H7 (cell line): ENCODE measurements around the gene PPP4C. TPM values are rescaled to one million over a fixed set of nuclear protein-coding genes. Genes with fewer than 3 reads are reported as not detected.
A peak's percentile ranks its signal among the peaks of the same experiment; 100 is the strongest.

Experiments used
- DNase-seq: peaks from one replicate; pipeline ENCODE4 v3.0.0; 2012
- H3K27me3 ChIP-seq: 2 replicates; pipeline ENCODE4 v1.6.0; 2011; ENCODE audit warnings: mild to moderate bottlenecking, low read length; ENCODE audit not compliant: control insufficient read depth, insufficient read depth
- H3K36me3 ChIP-seq: replicated peaks from 2 replicates; pipeline ENCODE4 v1.5.1; 2011; ENCODE audit warnings: low read length; ENCODE audit not compliant: control insufficient read depth, insufficient read depth
- H3K4me3 ChIP-seq: 2 replicates; pipeline ENCODE4 v1.5.1; 2011; ENCODE audit warnings: low read depth, mild to moderate bottlenecking, control low read depth, low read length, moderate library complexity; ENCODE audit not compliant: insufficient read depth
- total RNA-seq: library from RNA; depleted of rRNA; stranded (reverse); fragments of >200 nt; shearing (Covaris generic); gene quantifications from 2 replicates; pipeline ENCODE4 v1.2.3, GENCODE V29; 2014

Gene PPP4C
- total RNA-seq, 1 experiment from 2014 or later = 256 TPM

GRCh38 chr16:30046588-30046987 is 29.2 kb upstream of the PPP4C start:
- DNase-seq = no peak
- Histone ChIP-seq H3K36me3 (no peaks in the 10 kb centered on the region), H3K27me3 (no peaks in the 10 kb centered on the region), H3K4me3 (no peak overlapping the region)

GRCh38 chr16:30049871-30050270 is 25.9 kb upstream of the PPP4C start:
- H3K4me3 ChIP-seq = no peak overlapping the region
- DNase-seq = no peak
- H3K27me3 ChIP-seq = no peaks in the 10 kb centered on the region
- H3K36me3 ChIP-seq = no peaks in the 10 kb centered on the region

DNA sequence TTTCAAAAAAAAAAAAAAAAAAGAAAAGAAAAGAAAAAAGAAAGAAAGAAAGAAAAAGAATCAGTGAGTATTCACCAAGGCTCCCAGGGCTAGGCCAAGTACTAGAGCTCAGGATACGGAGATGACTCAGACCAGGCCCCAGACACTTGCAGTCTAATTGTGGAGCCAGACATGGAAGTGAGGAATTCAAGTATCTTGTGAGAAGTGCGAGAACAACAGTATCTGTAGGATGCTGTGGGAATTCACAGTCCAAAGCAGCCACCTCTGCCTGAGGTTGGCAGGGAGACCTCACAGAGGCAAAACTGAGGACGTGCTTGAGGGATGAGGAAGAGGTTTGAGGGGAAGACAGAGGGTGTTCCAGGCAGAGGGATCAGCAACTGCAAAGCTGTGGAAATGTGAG is 24.3 kb upstream of the PPP4C start:
- no peak for DNase-seq
- no peaks in the 10 kb centered on the region for H3K27me3 ChIP-seq

GRCh38 chr16:30052671-30053372 is 23.0 kb upstream of the PPP4C start:
- Histone ChIP-seq H3K4me3 (peak overlapping the region; percentile 74), H3K27me3 (no peaks in the 10 kb centered on the region), H3K36me3 (no peaks in the 10 kb centered on the region)
- DNase-seq = peak; percentile 98

More for the DNA sequence above, 24.3 kb upstream of the PPP4C start:
- Histone ChIP-seq H3K36me3 (no peaks in the 10 kb centered on the region), H3K4me3 (no peak overlapping the region)

- H3K27me3 ChIP-seq = no peaks in the 10 kb centered on the region
- peak overlapping the region; percentile 74 for H3K4me3 ChIP-seq
- no peaks in the 10 kb centered on the region for H3K36me3 ChIP-seq
- peak; percentile 42 for DNase-seq
Measured at GRCh38 chr16:30053376-30054015, 22.3 kb upstream of the PPP4C start.

DNA sequence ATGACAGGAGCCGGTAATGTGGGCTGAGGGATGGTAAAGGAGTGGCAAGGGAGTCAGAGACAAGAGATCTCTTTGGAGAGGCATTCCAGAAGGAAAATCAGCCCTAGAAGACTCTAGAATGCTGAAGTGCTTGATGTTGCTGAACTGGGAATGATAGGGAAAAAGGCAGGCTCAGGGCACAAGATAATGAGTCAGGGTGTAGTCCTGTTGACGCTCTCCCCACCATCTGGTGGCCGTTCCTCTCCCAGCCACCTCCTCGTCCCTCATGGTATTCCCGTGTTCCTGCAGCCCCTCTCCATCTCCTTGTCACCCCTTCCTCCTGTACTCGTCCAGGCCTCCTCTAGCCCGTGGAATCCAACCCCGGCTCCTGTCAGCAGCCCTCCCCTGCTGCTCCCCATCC is 21.3 kb upstream of the PPP4C start:
- DNase-seq = peak; percentile 39
- Histone ChIP-seq H3K36me3 (no peaks in the 10 kb centered on the region), H3K27me3 (no peaks in the 10 kb centered on the region), H3K4me3 (no peak overlapping the region)

- DNase-seq = peak; percentile 90
- no peak overlapping the region for H3K4me3 ChIP-seq
- H3K36me3 ChIP-seq = no peaks in the 10 kb centered on the region
- H3K27me3 ChIP-seq = no peaks in the 10 kb centered on the region
Measured at GRCh38 chr16:30054959-30055553, 20.7 kb upstream of the PPP4C start.

GRCh38 chr16:30060346-30060745 is 15.4 kb upstream of the PPP4C start:
- Histone ChIP-seq H3K4me3 (no peak overlapping the region), H3K27me3 (no peaks in the 10 kb centered on the region), H3K36me3 (no peaks in the 10 kb centered on the region)
- DNase-seq = no peak

DNA sequence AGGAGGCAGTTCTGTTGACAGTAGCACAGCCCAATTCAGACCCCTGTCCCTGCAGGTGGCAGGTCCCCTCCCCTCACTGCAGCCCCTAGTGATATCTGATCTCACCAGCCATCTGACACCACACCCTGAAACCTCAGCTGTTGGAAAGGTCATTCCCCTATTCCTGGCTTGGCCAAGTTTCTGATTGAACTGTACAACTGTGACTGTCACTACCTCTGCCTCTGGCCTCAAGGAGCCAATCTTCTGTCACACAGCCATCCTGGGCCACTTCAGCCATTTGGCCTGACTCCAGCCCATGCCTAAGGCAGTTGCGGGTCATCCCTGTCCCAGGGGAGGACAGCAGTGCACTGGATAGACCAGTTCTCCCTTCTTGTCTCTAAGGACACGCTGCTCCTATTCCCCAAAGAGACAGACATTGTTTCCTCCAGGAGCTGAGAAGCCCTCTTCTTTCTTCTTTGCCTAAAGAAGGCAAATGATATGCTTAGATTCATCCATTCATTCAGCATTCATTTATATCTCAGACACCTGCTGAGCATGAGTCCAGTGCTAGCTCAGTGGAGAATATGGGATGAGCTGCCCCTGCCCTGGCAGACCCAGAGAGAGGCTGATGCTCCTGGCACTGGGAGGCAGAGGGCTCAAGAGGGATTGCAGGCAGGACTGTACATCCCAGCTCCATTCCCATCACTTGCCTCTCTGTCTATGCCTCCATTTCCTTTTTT is 14.8 kb upstream of the PPP4C start:
- Histone ChIP-seq H3K36me3 (no peaks in the 10 kb centered on the region), H3K27me3 (no peaks in the 10 kb centered on the region), H3K4me3 (no peak overlapping the region)
- no peak for DNase-seq

GRCh38 chr16:30063278-30063892 is 12.4 kb upstream of the PPP4C start:
- Histone ChIP-seq H3K27me3 (no peaks in the 10 kb centered on the region), H3K36me3 (peaks cover 12% of the 10 kb centered on the region), H3K4me3 (peak overlapping the region; percentile 99)
- peak; percentile 4 for DNase-seq

DNA sequence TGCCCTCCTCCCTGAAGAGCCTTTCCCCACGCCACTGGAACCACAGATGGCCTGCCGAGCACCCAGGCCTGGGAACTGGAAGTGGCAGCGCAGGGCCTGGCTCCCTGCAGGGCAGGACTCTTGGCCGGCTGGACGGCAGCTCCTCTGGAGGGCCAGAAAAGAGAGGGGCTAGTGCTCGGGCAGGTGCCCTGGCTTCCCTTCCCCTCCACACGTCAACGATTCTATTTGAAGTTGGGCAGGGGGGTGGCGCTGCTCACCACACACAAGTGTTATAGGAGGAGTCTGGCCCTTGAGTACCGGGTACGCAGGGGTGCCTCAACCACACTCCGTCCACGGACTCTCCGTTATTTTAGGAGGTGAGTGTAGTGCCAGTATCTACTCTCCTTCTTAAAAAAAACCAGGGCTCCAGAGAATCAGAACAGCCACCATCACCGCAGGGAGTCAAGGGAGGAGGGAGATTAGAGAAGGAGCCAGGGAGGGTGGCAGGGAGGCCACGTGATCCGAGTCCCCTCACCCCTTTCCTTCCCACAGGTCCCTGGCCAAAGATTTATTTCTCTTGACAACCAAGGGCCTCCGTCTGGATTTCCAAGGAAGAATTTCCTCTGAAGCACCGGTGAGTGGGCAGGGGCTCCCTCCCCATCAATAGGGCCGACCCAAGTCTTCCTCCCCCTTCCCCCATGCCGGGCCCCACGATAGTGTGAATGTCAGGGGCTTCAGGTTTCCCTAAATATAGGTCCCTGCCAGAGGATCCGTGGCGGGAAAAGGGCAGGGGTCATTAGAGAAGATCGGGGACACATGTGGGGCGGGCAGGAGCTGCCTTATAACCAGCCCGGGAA is 11.7 kb upstream of the PPP4C start:
- Histone ChIP-seq H3K4me3 (peak overlapping the region; percentile 99), H3K36me3 (peaks cover 19% of the 10 kb centered on the region), H3K27me3 (no peaks in the 10 kb centered on the region)
- DNase-seq = peak; percentile 88

GRCh38 chr16:30064729-30065101 is 11.1 kb upstream of the PPP4C start:
- Histone ChIP-seq H3K36me3 (peaks cover 25% of the 10 kb centered on the region), H3K27me3 (no peaks in the 10 kb centered on the region), H3K4me3 (peak overlapping the region; percentile 99)
- no peak for DNase-seq

DNA sequence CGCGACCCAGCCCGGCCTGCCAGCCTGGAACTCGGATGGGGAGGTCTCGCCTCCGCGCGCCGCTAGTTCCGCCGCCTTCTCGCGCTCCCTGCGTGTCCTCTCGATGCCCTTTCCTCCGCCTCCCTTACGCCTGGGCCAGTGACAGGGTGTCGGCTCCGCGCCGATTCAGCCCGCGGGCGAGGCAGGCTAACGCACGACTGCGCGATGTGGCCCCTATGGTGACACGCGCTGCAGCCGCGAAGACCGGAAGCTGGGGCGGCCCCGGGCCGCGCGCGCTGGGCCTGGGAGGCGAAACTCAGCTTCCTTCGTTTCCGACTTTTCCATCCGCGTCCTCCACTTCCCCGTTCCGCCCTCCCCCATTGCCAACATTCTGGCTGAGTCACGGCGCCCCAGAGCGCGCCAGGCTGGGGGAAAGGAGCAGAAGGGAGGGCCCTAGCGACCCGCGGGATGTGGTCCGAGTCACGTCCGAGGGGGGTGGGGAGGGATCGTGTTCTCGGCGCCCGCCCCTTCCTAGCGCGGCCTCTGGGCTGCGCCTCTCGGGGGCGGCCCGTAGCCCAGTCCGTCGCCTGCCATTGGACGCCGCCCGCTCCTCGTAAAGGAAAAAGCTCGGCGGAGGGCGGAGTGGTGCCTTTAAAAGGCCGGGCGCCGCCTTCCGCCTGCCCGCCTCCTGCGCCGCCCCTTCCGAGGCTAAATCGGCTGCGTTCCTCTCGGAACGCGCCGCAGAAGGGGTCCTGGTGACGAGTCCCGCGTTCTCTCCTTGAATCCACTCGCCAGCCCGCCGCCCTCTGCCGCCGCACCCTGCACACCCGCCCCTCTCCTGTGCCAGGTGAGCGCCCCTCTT is 10.5 kb upstream of the PPP4C start, which contains the start of gene ALDOA:
Gene ALDOA (plus strand): TSS at position 659 of the 841 bp plus-strand sequence. CDS start 1,138 bp downstream, outside the sequence.
- Histone ChIP-seq H3K4me3 (peak within 1 kb of the TSS; percentile 99), H3K27me3 (no peaks in the 10 kb centered on the region)

More for the DNA sequence above, 10.5 kb upstream of the PPP4C start, which contains the start of gene ALDOA:
- DNase-seq = peak; percentile 99
- H3K36me3 ChIP-seq = peaks cover 30% of the 10 kb centered on the region
